Right hindlimb (tissue), 1 donor: ENCODE data around the gene TCF23.

Experiments used
- DNase-seq: peaks from one replicate; pipeline ENCODE4 v3.0.0-alpha.2; 2018

TCF23 gene

GRCh38 chr2:27128668-27129571 lies 19.9 kb upstream of the TCF23 start:
- no peak for DNase-seq

- DNase-seq, result no peak
Measured at GRCh38 chr2:27130396-27130795, 18.4 kb upstream of the TCF23 start.

DNA sequence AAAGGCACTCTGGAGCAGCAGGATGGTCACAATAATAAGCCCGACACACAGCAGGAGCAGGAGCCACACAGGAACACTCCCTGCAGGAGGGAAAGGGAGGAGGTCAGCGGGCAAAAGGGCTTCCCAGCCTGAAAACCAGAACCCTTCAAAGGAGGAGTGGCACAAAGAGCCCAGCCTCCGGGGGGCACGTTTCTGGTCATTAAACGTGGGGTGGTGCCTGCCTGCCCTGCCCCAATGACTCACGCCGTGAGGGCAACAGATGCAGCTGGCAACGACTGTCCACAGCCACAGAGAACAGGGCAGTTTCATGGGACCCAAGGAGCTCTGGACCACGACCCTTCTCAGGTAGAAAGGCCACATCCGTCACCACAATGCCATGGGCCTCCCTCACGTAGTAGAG lies 17.4 kb upstream of the TCF23 start:
- no peak for DNase-seq

GRCh38 chr2:27133195-27133875 lies 15.5 kb upstream of the TCF23 start:
- no peak for DNase-seq

DNA sequence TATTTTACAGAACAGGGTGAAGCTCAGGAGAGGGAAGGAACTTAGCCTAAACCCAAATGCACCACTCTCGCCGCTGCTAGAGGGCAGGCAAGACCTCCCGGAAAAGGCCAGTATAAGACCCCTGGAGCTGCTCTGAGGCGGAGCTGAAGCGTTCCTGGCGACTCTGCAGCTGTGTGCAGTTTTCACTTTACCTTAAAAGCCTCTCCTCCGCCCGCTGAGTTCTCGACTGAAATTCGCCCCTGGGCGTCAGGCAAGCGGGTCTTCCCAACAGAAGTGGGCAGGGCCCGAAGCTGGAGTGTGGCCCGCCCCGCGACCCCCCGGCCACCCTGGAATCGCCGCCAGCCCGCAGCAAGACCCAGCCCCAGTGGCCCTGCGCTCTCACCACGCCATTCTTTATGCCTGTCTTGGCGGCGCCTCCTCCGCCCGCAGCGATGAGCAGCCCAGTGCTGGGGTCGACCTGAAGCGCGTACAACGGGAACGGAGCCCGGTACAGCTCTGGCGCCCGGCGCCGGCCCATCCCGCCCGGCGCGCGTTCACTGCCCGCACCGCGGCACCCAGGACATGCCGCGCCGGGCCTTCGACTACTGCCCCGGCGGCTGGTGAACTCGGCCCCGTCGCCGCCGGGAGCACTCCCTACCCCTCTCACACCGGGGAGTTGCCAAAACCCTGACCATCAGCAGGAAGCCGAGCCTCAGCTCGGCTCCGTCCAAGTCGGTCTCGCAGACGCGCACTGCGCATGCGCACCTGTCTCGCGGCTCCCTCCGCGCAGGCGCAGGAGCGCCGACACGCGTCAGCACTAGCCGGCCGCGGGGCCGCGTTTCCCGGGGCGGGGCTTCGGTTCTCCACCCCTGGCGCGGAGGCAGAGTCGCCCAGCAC lies 14.7 kb upstream of the TCF23 start, which contains the start of gene PREB:
PREB (minus strand) TSS at position 732 of the 876 bp plus-strand sequence; CDS start at position 517, 215 bp downstream.
- peak; percentile 98 for DNase-seq

DNA sequence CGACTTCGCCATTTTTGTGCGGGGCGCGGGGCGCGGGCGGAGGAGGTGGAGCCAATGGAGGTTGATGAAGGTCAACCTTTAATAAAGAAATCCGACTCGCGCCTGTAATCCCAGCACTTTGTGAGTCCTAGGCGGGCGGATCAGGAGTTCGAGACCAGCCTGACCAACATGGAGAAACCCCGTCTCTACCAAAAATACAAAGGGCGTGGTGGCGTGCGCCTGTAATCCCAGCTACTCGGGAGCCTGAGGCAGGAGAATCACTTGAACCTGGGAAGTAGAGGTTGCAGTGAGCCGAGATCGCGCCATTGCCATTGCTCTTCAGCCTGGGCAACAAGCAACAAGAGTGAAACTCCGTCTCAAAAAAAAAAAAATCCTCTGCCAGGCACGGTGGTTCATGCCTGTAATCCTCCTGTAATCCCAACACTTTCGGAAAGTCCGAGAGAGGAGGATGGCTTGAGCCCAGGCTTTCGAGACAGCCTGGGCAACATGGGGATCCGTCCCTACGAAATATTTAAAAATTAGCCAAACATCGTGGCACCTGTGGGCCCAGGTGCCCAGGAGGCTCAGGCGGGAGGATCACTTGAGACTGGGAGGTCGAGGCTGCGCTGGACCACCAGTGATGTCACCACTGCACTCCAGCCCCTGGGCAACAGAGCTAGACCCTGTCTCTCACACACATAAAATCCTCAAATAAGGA lies 13.9 kb upstream of the TCF23 start:
- no peak for DNase-seq

- DNase-seq, result no peak
Measured at GRCh38 chr2:27135478-27135955, 13.3 kb upstream of the TCF23 start.

DNA sequence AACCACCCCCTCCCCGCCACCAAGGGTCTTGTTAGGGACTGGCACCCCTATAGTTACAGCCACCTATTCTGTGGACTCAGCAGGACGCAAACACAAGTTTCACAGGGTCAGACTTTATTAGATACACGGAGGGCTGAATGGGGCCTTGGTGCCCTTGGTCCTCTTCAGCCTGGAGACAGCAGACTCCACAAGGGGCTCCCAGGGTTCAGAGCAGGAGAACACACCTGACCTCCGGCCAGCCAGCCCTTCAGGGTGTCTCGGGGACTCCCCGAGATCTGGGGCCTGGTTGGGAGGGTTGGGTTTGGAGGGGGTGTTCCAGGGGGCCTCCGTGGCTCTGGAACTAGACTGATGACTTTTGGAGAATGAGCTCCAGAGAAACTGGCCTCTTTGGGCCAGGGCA lies 12.1 kb upstream of the TCF23 start:
- DNase-seq, result no peak

GRCh38 chr2:27137322-27137935 lies 11.4 kb upstream of the TCF23 start:
- no peak for DNase-seq

DNA sequence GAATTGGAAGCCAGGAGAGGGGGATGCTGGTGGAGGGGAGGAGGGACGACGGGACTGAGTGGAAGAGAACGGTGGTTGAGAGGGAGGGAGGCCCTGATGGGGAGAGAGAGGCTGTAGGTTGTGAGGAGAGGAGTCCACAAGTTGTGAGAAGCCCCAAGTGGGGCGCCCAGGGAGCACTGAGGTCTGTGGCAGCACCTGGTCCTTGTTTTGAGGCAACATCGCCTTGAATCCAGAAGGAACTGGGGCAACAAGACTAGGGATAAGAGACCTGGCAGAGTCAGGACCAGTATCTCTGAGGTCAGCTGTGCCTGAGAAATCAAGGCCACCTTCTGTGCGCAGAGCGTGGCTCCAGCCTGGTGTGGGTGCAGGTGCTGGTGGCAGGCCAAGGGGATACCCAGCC lies 10.7 kb upstream of the TCF23 start:
- no peak for DNase-seq

DNA sequence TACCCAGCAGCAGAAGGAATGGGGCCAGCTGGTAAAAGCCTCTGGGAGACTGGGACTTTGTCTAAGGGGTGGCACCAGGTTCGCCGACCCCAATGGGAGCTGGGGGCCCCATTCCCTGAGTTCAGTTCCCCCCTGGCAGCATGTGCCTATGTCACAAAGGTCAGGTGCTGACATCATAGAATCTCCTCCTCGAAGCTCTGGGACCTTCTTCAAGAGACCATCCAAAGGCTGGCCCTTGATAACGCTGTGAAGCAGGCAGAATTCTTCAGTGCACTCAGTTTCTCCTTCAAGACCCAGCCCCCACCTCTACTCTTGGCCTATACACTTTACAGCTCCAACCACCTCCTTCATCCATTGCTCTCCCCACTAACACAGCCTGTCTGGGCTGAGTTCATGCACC lies 9.5 kb upstream of the TCF23 start, which contains the start of gene PRR30:
PRR30 (minus strand) TSS at position 101 of the 400 bp plus-strand sequence. CDS start 1,081 bp downstream, outside the sequence.
- no peak for DNase-seq

DNA sequence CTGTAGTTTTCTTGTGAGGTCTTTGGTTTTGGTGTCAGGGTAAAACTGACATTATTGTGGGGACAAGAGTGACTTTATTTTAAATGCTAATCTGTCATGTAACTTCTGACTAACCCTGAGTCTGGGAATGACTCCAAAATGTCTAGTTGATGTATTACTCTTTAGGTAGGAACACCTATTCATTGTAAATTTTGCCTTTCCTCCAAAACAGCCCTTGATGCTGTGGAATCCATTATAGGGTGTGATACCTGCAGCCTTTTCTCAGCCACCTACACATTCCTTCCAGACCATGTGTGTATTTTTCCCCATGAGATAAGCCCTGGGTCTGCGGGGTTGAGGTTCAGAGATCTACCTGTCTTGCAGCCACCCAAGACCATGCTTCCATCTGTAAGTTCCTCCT lies 5.5 kb upstream of the TCF23 start:
- no peak for DNase-seq

DNA sequence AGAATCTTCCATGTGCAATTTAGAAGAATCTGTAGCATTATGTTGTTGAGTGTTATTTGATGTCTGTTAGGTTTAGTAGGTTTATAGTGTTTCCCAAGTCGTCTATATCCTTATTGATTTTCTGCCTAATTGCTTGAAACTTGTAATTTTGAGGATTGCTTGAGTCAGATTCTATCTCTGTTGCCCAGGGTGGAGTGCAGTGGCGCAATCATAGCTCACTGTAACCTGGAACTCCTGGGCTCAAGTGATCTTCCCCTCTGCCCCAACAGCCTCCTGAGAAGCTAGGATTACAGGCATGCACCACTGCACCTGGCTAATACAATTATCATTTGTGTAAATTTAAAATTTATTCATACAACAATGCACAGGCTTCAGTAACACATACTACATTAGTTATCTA lies 3.1 kb upstream of the TCF23 start:
- DNase-seq, result no peak

DNA sequence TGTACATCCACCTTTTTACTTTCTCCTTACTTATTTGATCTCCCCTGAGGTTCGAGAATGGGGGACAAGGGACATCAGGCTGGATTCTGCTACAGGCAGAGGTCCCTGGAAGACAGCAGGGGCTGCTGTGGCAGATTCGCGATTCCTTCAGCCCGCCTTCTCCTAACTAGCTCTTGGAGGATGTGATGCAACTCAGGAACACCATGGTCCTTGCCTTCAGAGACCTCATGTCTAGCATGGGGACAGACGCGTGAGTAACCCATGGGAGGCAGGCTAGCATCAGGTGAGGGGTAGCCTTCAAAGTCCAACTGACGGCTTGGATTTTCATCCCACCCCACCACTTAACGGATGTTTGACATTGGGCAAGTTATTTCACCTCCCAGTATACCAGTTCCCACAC lies 869 bp upstream of the TCF23 start:
- no peak for DNase-seq

GRCh38 chr2:27149570-27150405 lies 984 bp downstream of the TCF23 start:
- DNase-seq, result no peak

DNA sequence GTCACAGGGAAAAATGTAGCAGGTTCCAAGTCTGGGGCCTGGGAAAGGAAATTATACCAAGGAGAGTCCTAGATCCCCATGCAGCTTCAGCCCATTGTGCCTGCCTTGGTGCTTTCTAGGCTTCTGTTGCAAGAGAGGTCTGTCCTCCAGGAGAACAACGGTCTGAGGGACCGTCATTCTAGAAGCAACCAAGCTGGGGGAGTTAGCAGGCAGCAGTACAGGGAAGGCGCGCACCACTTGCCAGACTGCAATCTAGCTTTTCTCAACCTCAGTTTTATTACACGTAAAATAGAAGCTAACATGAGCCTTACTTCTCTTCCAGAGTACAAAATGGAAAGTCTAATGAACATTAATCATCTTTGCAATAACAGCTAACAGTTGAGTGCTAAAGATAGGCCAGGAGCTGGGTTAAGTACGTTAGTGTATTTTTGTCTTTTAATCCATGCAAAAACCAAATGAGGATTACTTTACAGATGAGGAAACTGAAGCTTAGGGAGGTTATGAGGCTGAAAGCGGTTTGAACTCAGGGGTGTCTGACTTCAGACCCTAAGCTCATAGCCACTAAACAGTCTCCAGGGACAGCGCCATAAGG lies 1.9 kb downstream of the TCF23 start:
- DNase-seq, result no peak

DNA sequence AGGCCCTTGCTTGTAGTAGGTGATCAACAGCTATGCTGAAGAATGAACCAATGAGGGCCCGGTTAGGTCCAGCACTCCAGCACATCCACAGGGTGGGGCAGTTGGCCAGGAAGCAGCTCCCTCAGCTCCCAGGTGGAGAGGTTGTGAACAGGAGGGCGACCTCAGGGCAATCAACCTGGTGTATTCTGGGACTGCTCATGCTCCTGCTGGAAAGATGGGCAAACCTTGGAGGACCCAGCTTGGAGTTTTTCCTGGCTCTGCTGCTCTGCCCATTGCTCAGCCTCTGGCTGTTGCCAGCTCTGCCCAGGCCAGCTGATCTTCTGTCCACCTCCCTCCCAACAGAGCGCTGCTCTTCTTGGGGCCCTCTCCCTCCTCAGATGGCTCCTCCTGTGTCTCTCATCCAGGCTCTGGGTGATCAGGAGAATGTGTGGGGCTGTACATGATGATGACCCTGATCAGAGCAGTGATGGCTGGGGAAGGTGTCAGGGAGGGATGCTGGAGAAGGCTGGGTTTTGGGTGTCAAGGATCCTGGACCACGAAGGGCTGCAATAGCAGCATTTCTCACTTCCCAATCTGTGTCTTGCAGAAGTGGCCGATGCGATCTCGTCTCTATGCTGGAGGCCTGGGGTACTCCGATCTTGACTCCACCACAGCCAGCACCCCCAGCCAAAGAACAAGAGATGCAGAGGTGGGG lies 3.4 kb downstream of the TCF23 start:
- no peak for DNase-seq

DNA sequence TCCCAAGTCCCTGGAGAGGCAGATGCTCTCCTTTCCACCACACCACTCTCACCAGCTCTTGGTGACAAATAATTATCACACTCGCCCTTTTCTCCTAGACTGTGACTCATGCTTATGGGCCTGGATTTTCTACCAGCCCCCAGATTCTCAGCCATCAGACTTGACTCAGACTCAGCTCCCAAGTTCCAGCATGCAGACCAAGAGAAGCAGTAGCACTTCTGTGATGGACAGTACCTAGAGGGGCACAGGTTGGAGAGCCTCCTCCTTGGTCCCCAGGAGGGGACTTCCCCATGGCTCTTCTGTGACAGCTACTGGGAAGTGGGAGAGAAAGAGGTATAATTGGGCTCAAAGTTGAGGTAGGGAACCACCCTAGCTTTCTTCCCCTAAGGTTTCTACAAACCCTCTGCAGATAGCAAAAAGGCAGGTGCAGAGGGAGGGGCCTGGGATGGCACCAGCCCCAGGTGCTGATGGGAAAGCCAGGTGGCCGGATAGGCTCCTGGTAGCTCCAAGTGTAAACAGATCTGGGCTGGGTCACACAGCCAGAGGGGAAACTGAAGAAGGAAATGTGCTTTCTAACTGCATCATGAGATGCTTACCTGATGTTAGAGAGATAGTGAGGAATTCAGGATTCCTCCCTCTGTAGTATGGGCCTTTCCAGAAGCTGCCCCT lies 4.1 kb downstream of the TCF23 start:
- DNase-seq, result no peak

DNA sequence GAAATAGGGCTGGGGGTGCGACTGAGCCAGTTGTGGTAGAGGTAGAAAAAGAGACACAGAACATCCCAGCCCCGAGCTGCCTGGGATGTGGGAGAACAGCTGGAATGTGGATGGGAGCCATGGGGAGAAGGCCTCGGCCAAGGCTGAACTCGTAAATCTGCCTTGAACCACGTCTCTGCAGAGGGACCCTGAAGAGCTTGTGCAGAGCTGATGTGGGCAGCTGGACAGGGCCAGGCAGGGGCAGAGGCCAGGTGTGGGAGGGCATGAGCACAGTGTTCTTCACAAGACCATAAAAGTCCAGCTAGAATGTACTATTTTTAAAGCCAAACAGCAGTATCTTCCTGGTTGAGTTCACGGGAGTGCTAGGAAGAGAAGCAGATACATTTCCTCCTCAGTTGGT lies 5.7 kb downstream of the TCF23 start:
- no peak for DNase-seq
